ENCODE results near the gene METRN. TPM values are rescaled to one million over a fixed set of nuclear protein-coding genes. Genes with fewer than 3 reads are reported as not detected.

METRN gene
- total RNA-seq, 1 donor from 2014 or later: 32.2 TPM

DNA sequence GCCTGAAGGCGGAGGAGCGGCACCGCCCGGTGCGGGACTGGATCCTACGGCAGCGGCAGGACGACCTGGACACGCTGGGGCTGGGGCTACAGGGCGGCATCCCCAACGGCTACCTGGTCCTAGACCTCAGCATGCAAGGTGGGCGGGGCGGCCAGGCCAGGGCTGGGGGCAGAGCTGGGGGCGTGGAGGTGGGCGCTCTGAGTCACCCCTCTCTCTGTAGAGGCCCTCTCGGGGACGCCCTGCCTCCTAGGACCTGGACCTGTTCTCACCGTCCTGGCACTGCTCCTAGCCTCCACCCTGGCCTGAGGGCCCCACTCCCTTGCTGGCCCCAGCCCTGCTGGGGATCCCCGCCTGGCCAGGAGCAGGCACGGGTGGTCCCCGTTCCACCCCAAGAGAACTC lies 53.5 kb downstream of the METRN start:
- Histone ChIP-seq H3K4me1 (no peaks in the 10 kb centered on the region), H3K4me3 (no peak overlapping the region), H3K9me3 (no peaks in the 10 kb centered on the region), H3K36me3 (no peaks in the 10 kb centered on the region), H3K27ac (no peak overlapping the region), H3K27me3 (no peaks in the 10 kb centered on the region)
- no peak for DNase-seq (ENCODE audit: extremely low spot score in 2 of 2)
- intact Hi-C loops (cut with DNase I): no loop called here
- TF ChIP-seq POLR2A (IDR thresholded peaks at IDR 0.05) (no peak), POLR2AphosphoS5 (IDR thresholded peaks at IDR 0.05; ENCODE audit: insufficient read depth in 1 of 2, low read depth in 1 of 2) (no peak)
- TF ChIP-seq, protein P1, sequence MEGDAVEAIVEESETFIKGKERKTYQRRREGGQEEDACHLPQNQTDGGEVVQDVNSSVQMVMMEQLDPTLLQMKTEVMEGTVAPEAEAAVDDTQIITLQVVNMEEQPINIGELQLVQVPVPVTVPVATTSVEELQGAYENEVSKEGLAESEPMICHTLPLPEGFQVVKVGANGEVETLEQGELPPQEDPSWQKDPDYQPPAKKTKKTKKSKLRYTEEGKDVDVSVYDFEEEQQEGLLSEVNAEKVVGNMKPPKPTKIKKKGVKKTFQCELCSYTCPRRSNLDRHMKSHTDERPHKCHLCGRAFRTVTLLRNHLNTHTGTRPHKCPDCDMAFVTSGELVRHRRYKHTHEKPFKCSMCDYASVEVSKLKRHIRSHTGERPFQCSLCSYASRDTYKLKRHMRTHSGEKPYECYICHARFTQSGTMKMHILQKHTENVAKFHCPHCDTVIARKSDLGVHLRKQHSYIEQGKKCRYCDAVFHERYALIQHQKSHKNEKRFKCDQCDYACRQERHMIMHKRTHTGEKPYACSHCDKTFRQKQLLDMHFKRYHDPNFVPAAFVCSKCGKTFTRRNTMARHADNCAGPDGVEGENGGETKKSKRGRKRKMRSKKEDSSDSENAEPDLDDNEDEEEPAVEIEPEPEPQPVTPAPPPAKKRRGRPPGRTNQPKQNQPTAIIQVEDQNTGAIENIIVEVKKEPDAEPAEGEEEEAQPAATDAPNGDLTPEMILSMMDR (IDR thresholded peaks at IDR 0.05): no peak

Other genes starting within 250 kb of the METRN start
- gene CAPN15, start 187.4 kb upstream of the METRN start, total RNA-seq: 38.3 TPM
- not detected for gene PRR35, start 154.7 kb upstream of the METRN start, total RNA-seq
- 0.74 TPM for gene NHLRC4, start 148.1 kb upstream of the METRN start, total RNA-seq
- gene PIGQ, start 145.2 kb upstream of the METRN start, total RNA-seq: 26.0 TPM
- 41.3 TPM for gene RAB40C, start 125.1 kb upstream of the METRN start, total RNA-seq
- 3.2 TPM for gene WFIKKN1, start 84.1 kb upstream of the METRN start, total RNA-seq
- 187 TPM for gene METTL26, start 78.8 kb upstream of the METRN start, total RNA-seq
- 27.0 TPM for gene MCRIP2, start 73.3 kb upstream of the METRN start, total RNA-seq
- 34.9 TPM for gene WDR90, start 65.8 kb upstream of the METRN start, total RNA-seq
- gene RHOT2, start 47.0 kb upstream of the METRN start, total RNA-seq: 91.1 TPM
- 1.7 TPM for gene RHBDL1, start 39.4 kb upstream of the METRN start, total RNA-seq
- gene STUB1, start 34.7 kb upstream of the METRN start, total RNA-seq: 124 TPM
- 62.9 TPM for gene JMJD8, start 30.8 kb upstream of the METRN start, total RNA-seq
- 12.3 TPM for gene WDR24, start 24.7 kb upstream of the METRN start, total RNA-seq
- gene FBXL16, start 9.3 kb upstream of the METRN start, total RNA-seq: 4.4 TPM
- gene ANTKMT, start 6.0 kb downstream of the METRN start, total RNA-seq: 26.0 TPM
- 7.6 TPM for gene CCDC78, start 11.3 kb downstream of the METRN start, total RNA-seq
- 5.2 TPM for gene HAGHL, start 12.0 kb downstream of the METRN start, total RNA-seq
- 32.7 TPM for gene CIAO3, start 25.9 kb downstream of the METRN start, total RNA-seq
- gene MSLN, start 45.6 kb downstream of the METRN start, total RNA-seq: not detected
- 17.2 TPM for gene RPUSD1, start 73.3 kb downstream of the METRN start, total RNA-seq
- 4.9 TPM for gene CHTF18, start 73.5 kb downstream of the METRN start, total RNA-seq
- not detected for gene GNG13, start 85.6 kb downstream of the METRN start, total RNA-seq

Data from vagina (tissue), 2 donors.